Activated gamma-delta T cell (primary cell): ENCODE results near the gene FOXN1.
"Not testable (repeated sequence)": the region's sequence is repeated elsewhere in the genome, so short reads cannot be mapped to it uniquely, and the experiment has no call there.

ENCODE experiments used
- DNase-seq: peaks from one replicate; lab custom pipeline; 2025; lab: John Stamatoyannopoulos, UW
- total RNA-seq, 2 donors: gene quantifications; one replicate each; lab custom pipeline; 2026; lab: John Stamatoyannopoulos, UW

FOXN1 gene, protein sequence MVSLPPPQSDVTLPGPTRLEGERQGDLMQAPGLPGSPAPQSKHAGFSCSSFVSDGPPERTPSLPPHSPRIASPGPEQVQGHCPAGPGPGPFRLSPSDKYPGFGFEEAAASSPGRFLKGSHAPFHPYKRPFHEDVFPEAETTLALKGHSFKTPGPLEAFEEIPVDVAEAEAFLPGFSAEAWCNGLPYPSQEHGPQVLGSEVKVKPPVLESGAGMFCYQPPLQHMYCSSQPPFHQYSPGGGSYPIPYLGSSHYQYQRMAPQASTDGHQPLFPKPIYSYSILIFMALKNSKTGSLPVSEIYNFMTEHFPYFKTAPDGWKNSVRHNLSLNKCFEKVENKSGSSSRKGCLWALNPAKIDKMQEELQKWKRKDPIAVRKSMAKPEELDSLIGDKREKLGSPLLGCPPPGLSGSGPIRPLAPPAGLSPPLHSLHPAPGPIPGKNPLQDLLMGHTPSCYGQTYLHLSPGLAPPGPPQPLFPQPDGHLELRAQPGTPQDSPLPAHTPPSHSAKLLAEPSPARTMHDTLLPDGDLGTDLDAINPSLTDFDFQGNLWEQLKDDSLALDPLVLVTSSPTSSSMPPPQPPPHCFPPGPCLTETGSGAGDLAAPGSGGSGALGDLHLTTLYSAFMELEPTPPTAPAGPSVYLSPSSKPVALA
- total RNA-seq: 0 to 0.04 reads per million in 2 donors

GRCh38 chr17:28505986-28506665, at the start of gene FOXN1:
Gene FOXN1 (plus strand): TSS chr17:28506348. CDS start chr17:28523970, 17,622 bp downstream.
- DNase-seq: no peak

GRCh38 chr17:28457890-28458289, 48.3 kb upstream of the FOXN1 start:
- DNase-seq: no peak

GRCh38 chr17:28458881-28459280, 47.3 kb upstream of the FOXN1 start:
- DNase-seq: not testable (repeated sequence)

DNA sequence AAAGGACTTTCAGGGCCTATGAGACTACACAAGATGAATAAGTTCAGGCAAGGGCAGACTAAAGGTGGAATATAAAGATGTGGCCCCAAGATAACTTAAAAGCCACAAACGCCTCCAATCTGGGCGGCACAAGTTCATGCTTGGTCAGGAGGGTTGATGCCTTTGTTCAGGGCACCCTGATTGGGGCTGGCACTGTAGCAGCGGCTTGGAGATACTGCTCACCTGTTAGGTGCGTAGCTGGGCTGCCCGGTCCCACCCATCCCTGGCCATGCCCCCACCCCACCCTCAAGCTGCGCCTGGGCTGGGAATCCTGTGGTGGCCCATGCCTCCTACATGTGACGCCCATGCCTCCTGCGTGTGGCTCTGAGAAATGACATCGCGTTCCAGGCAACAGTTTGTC, 45.2 kb upstream of the FOXN1 start:
- no peak for DNase-seq

- DNase-seq: no peak
Observed at GRCh38 chr17:28466001-28466400, 40.1 kb upstream of the FOXN1 start.

GRCh38 chr17:28466521-28467048, 39.6 kb upstream of the FOXN1 start:
- DNase-seq: no peak

GRCh38 chr17:28467456-28468025, 38.6 kb upstream of the FOXN1 start:
- no peak for DNase-seq

DNA sequence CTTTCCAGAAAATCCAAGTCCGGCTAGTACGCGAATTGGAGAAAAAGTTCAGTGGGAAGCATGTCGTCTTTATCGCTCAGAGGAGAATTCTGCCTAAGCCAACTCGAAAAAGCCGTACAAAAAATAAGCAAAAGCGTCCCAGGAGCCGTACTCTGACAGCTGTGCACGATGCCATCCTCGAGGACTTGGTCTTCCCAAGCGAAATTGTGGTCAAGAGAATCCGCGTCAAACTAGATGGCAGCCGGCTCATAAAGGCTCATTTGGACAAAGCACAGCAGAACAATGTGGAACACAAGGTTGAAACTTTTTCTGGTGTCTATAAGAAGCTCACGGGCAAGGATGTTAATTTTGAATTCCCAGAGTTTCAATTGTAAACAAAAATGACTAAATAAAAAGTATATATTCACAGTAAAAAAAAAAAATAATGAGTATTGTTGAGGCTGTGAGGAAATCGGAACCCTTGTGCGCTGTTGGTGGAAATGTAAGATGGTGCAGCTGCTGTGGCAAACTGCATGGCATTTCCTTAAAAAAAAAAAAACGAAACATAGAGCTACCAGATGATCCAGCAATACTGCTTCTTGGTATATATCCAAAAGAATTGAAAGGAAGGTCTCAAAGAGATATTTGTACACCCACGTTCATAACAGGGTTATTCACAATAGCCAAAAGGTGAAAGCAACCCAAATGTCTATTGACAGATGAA, 38.0 kb upstream of the FOXN1 start:
- not testable (repeated sequence) for DNase-seq

DNA sequence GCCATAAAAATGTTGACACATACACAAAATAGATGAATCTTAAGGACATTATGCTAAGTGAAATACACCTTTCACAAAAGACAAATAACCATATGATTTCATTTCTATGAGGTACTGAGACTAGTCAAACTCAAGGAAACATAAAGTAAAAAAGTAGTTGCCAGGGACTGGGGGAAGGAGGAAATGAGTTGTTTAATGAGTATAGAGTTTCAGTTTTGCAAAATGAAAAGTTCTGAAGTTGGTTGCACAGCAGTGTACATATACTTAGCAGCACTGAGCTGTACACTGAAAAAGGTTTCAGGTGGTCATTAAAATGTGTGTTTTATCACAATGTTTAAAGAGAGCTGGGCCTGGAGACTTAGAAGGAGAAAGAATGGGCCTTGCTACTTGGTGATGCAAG, 37.4 kb upstream of the FOXN1 start:
- no peak for DNase-seq

- no peak for DNase-seq
Observed at GRCh38 chr17:28469376-28469775, 36.8 kb upstream of the FOXN1 start.

- no peak for DNase-seq
Observed at GRCh38 chr17:28470266-28470913, 35.8 kb upstream of the FOXN1 start.

- no peak for DNase-seq
Observed at GRCh38 chr17:28470914-28471366, 35.2 kb upstream of the FOXN1 start.

DNA sequence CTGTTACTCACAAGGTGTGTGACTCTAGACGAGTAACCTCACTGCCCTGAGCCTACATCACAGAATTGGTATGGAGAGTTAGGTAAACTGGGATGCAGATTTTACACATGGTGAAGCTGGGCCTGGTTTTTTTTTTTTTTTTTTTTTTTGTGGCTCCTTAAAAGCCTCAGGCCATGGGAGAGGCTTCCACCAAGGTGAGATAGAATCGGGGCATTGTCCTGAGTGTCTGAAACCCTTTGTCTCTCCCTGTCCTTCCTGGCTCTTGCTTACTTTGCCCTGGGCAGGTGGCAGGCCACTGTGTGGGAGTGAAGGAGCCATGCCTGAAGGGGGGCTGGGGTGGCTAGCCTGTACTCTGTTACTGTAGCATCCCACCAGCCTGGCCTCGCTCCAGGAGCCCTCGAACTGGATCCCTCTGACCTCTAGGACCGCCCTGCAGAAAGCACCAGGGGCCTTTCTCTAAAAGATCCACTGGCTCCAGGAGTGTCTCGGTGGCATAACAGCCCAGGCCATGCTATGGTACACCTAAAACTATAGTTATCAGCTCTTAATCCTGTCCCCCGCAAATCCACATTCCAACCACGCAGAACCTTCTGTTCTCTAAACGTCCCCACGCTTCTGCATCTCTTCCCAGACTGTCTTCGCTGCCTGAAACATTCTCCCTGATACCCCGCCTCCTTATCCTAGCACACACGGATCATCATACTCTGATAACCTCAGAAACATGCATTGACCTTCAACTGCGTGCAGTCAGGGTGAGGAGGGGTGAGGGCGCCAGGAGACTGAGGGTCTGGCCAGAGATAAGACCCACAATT, 34.4 kb upstream of the FOXN1 start:
- DNase-seq: no peak

DNA sequence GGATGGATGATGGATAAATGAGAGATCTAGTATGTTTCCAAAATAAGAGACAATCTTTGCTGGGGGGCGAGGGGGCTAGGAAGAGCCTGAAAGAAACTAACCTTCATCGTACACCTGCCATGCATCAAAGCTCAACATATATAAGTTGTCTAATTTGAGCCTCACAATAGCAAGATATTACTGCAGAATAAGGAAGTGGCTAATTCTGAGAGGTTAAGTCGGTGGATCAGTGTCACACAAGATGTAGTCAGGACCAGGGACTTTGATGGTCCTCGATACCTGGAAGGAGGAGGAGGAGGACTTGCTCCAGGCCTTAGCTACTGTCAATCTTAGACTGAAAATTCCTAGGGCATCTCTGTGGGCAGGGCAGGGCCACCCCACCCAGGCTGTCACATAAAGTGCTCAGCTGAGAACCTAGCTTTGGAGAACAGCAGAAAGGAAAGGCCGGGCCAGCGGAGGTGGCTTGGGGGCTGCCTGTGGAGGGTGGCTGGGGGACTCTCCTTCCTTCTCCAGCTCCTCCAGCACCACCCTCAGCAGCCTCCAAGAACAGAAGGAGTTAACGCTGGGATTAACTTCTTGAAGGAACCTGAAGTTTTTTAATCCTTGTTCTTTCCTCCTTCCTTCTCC, 33.2 kb upstream of the FOXN1 start:
- DNase-seq: no peak

GRCh38 chr17:28473542-28473941, 32.6 kb upstream of the FOXN1 start, which contains the start of gene SLC13A2:
Gene SLC13A2 (plus strand): TSS chr17:28473644. CDS start chr17:28473713, 69 bp downstream.
- DNase-seq: no peak

GRCh38 chr17:28474111-28474531, 32.0 kb upstream of the FOXN1 start:
- DNase-seq: no peak

DNA sequence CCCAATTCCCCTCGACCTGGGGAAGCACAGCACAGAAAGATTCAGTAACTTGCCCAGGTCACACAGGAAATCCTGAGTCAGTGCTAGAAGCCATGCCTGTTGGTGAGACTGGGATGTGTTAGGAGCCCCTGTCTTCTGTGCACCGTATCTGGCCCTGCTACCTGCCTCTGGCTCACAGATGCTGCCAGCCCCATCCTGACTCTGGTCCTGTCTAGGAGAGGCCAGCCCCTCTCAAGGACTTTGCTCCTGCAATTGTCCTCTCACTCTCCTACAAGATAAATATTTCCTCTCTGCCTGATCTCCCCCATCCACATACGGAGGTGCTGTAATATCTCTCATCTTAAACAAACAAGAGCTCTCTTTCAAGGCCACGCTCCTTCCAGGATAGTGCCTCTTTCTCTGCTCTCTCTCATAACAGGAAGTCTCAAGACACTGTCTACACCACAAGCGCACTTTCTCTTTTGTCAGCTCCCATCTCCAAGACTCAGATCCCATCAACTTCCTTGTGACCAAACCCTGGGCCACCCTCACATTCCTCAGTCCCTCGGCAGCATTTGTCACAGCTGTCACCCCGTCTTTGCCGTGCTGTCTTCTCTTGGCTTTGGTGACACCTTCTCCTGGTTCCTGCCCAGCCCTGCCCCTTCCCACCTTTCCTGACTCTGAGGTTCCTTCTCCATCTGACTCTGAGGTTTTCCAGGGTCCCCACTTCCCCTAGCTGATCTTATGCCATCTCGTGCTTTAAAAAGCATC, 30.8 kb upstream of the FOXN1 start:
- no peak for DNase-seq

GRCh38 chr17:28476076-28476865, 29.9 kb upstream of the FOXN1 start:
- no peak for DNase-seq
